TTC549 (cell line): ENCODE data around the gene FAM117A.
A peak's percentile ranks its signal among the peaks of the same experiment; 100 is the strongest.
"Not testable (repeated sequence)": the region's sequence is repeated elsewhere in the genome, so short reads cannot be mapped to it uniquely, and the experiment has no call there.

ENCODE experiments used
- FAIRE-seq: peaks from 2 replicates; lab custom pipeline; 2012; peaks lifted over from hg19 to GRCh38; lab: Jason Lieb, UNC

The FAM117A gene

DNA sequence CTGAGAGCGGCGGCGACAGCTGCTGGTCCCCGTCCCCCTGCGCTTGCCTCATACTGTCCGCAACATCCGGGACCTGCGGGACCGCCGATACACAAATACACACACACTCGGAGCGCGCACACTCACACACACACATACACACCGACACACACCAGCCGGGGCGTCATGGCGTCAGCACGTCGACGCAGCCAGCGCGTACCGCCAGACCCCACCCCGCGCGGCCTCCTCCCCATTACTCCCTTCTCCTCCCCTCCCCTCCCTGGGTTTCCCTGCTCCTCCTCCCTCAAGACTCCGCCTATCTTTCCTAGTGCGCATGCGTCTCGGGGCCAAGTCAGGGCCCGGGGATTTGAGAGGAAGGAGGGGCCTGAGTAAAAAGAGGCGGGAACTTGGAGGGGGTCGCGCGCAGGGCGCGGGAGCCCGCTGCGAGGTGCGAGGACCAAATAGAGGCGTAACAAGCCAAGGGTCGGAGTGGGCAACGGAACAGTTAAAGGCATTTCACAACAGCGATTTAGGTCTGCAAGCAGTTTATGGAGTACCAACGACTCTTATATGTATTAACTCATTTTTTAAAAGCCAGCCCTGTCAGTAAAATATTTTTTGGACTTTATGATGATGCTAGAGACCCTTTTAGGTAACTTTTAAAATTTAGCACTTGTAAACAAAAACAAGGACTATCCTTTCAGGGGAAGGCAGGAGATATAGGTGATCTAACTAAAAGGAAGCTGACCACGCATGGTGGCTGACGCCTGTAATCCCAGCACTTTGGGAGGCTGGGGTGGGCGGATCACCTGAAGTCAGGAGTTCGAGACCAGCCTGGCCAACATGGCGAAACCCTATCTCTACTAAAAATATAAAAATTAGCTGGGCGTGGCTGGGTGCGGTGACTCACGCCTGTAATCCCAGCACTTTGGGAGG lies 85.7 kb downstream of the FAM117A start, which contains the start of gene SPOP:
Gene SPOP, minus strand, starts transcription at position 165 of the 915 bp plus-strand sequence. CDS start 55,287 bp downstream, outside the sequence.
- peak; percentile 87 for FAIRE-seq

DNA sequence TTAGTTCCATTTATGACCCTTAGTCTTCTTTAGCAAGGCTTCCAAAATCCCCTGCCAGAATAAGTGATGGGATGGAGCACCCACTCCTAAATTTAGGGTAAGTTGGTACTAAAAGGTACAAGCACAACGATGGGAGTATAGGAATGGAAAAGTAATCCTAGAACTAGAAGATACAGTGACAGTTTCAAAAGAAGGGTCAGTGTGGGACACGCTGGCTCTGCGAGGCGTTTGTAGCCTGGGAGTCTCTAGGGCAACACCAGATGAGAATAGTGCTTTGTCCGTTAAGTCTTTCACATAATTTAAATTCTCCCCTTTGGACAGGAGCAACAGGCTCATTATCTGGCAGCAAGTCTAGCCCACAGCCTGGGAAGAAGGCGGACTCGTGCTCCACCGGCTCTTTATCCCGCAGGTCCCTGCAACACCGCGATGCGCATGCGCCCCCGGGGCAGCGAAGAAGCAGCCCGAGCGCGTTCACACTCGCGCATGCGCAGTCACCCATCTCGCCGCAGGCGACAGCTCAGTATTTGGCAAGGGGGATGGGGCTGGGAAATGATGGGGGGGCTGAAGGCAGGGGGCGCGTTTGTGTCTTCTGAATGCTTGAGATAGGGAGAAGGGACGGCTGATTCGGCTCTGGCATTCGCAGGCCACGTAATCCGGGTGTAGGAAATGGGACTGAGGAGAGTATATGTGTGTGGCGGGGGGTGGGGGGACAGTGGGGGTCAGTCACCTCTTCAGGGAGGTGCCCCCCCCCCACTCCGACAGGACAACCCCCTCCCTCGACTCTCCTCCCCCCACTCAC lies 86.6 kb downstream of the FAM117A start:
- no peak for FAIRE-seq

DNA sequence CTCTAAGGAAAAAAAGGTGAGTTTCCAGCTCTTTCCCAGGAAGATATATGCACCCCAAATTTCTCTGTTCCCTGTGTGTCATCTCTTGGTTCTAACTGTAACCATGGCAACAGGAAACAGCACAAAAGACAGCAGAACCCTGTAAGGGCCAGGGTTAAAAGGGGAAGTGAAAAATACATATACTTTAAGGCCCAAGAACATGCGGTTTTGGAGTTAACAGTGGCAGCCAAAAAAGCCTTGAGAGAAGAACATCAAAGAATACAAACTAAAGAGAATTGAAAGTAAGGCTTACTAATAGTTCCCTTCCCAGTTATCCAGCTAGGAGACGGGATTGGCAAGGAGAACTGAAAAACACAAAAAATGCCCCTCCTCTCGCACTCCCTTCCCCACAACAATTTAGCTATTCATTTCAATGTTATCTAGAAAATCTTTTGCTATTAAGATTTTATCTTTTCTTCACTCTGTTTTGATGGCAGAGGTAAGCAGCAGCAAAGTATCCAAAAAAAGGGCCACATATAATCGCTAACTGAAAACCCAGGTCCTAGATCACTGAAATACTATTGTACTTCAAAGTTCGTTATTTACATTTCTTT lies 87.6 kb downstream of the FAM117A start:
- no peak for FAIRE-seq

DNA sequence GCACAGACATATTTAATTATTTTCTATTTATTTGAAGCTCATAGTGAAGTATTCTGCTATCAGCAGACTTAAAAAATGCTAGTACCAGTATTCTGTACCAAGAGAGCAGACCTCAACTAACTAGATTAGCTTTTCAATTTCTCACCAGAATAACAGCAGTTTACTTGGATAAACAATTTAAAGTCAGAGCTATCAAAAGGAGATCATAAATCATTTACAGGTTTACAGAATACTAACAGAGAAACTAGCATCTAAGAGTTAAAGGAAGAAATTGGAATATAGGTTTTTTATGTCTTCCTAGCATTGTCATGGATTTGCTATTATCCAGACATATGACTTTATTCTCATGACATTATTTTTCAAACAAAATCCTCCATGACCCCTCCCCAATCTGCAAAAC lies 89.4 kb downstream of the FAM117A start:
- FAIRE-seq: no peak

DNA sequence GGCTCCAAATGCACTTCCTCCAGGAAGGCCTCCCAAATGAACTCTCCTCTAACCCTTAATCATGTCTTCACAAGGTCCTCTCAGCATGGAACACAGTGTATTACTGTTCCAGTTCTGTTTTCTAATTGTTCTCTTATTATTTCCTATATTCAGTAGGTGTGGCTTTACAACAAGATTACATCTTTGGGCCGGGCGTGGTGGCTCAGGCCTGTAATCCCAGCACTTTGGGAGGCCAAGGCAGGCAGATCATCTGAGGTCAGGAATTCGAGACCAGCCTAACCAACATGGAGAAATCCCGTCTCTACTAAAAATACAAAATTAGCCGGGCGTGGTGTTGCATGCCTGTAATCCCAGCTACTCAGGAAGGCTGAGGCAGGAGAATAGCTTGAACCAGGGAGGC lies 90.3 kb downstream of the FAM117A start:
- FAIRE-seq: not testable (repeated sequence)

DNA sequence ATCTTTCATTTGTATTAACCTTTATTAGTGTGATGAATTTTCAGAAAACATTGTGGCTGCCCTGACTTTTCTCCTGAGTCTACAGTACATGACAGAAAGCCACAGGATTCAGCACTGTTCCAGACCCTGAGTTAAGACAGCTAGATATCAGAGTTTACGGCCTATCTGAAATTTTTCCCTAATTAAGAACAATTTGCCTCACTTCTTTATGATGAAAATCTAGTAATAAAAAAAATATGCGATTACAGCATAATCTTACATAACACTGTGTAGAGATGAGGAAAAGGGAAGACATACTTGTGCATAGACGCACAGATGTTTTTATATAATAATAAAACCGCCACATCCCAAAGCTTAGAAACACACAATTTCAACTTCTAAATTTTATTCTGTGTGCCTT lies 93.3 kb downstream of the FAM117A start:
- FAIRE-seq: no peak

DNA sequence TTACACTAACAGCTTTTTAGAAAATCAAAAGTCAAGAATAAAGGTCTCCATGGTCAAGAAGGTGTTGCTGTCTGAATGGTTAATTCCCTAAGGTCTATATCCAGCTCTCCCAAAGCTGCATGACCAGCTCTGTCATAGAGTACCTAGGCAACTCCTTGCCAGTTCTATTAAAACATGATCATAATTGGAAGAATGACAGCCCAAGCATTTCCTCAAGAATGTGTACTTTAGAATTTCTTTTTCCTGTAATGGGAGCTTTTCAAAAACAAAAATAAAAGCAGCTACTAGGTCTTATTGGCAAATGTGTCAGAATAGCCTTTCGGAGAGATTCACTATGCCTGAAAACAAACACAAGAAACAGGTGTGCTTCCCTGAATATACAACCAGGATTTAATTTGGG lies 93.9 kb downstream of the FAM117A start:
- no peak for FAIRE-seq

DNA sequence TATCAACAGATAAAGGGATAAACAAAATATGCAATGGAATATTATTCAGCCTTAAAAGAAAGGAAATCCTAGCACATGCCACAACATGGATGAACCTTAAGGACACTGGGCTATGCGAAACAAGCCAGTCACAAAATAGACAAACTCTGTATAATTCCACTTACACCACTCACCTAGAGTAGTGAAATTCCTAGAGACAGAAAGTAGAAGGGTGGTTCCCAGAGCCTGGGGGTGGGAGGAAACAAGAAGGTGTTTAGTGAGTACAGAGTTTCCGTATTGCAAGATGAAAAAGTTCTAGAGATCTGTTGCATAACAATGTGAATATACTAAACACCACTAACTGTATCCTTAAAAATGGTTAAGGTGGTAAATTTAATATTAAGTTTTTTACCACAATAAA lies 96.1 kb downstream of the FAM117A start:
- no peak for FAIRE-seq

DNA sequence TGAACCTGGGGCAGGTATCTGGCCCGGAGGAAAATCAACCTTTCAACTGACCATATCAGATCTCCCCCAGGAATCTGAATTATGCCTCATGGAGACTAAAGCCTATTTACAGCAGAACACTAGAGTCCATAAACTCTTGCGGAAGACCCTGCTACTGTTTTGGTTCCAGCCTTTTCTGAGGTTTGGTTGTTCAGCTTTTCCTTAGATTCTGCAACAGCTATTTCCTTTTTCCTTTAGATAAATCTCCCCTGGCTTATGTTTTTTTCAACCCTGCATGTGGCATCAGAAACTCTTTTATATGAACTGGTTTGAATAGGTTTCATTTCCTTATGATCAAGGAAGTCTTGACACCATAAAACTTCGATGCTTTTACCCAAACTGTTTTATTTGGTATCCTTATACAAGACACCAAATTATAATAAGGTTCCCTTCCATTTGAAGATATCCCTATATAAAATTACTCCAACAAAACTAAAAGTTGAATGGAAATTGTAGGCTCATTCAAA lies 99.2 kb downstream of the FAM117A start:
- no peak for FAIRE-seq
